Stimulated activated CD4-positive, alpha-beta T cell treated with anti-CD3 and anti-CD28 coated beads, Interleukin-4, amount 100 ng/mL, for 1 hour (primary cell): Measurements from ENCODE around the gene PRSS27.

Source experiments
- DNase-seq: peaks from one replicate; pipeline ENCODE4 v3.0.0-alpha.2; 2020

The PRSS27 gene

GRCh38 chr16:2749936-2750335, 29.9 kb upstream of the PRSS27 start:
- DNase-seq, result no peak

- DNase-seq, result no peak
Observed at GRCh38 chr16:2749476-2749875, 29.5 kb upstream of the PRSS27 start.

GRCh38 chr16:2748757-2749455, 28.9 kb upstream of the PRSS27 start:
- DNase-seq, result no peak

- no peak for DNase-seq
Observed at GRCh38 chr16:2745961-2746360, 25.9 kb upstream of the PRSS27 start.

GRCh38 chr16:2745116-2745890, 25.3 kb upstream of the PRSS27 start:
- DNase-seq, result no peak

- no peak for DNase-seq
Observed at GRCh38 chr16:2744711-2745110, 24.7 kb upstream of the PRSS27 start.

GRCh38 chr16:2743007-2743810, 23.2 kb upstream of the PRSS27 start:
- DNase-seq, result no peak

GRCh38 chr16:2742323-2743006, 22.4 kb upstream of the PRSS27 start:
- no peak for DNase-seq

- no peak for DNase-seq
Observed at GRCh38 chr16:2741168-2741567, 21.1 kb upstream of the PRSS27 start.

GRCh38 chr16:2740476-2740875, 20.5 kb upstream of the PRSS27 start:
- DNase-seq, result no peak

- DNase-seq, result no peak
Observed at GRCh38 chr16:2739625-2740430, 19.8 kb upstream of the PRSS27 start.

- DNase-seq, result no peak
Observed at GRCh38 chr16:2738615-2739014, 18.6 kb upstream of the PRSS27 start.

GRCh38 chr16:2737895-2738418, 17.9 kb upstream of the PRSS27 start:
- DNase-seq, result no peak

GRCh38 chr16:2737238-2737605, 17.2 kb upstream of the PRSS27 start:
- DNase-seq, result no peak

GRCh38 chr16:2736476-2737237, 16.6 kb upstream of the PRSS27 start:
- DNase-seq, result no peak

- no peak for DNase-seq
Observed at GRCh38 chr16:2734844-2735515, 15.0 kb upstream of the PRSS27 start.

GRCh38 chr16:2728034-2728433, 8.0 kb upstream of the PRSS27 start:
- DNase-seq, result no peak

GRCh38 chr16:2726923-2727322, 6.9 kb upstream of the PRSS27 start:
- DNase-seq, result no peak

GRCh38 chr16:2724816-2725348, 4.9 kb upstream of the PRSS27 start:
- DNase-seq, result no peak

GRCh38 chr16:2724088-2724676, 4.2 kb upstream of the PRSS27 start:
- no peak for DNase-seq
